LoVo (cell line): Measurements from ENCODE around the gene ITIH5.

ENCODE experiments used
- DNase-seq: peaks from one replicate; pipeline ENCODE4 v3.0.0-alpha.2; 2016; ENCODE audit warnings: low spot score

The ITIH5 gene

DNA sequence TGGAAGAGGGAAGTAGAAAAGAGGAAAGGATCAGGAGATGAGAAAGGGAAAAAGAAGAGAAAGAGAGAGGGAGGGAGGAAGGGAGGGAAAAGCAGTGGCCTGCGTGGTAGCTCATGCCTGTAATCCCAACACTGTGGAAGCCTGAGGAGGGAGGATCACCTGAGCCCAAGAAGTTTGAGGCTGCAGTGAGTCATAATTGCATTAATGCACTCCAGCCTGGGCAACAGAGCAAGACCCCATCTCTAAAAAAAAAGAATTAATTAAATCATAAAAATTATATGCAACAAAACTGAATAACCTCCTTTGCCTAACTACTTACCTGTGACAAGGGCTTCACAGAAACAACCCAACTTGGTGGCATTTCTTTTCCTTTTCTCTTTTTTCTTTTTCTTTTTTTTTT, 148.1 kb downstream of the ITIH5 start:
- DNase-seq = no peak

DNA sequence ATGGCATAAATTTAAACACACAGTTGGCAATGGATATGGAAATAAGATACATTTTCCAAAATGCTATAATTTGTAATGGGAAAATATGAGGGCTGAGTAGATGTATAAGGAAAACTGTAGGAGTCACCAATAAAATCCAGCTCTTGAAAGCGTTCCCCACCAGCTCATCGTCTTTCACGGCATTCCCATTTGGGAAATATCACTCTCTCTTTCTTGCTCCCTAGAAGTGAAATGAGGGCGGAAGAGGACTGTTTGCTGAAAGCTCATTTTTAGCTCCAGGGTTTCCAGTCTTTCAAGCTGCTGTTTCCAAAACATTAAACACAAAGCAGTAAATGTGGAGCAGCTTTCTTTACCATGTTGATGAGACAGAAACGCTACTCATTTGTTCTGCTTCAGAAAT, 151.3 kb downstream of the ITIH5 start:
- DNase-seq = no peak

DNA sequence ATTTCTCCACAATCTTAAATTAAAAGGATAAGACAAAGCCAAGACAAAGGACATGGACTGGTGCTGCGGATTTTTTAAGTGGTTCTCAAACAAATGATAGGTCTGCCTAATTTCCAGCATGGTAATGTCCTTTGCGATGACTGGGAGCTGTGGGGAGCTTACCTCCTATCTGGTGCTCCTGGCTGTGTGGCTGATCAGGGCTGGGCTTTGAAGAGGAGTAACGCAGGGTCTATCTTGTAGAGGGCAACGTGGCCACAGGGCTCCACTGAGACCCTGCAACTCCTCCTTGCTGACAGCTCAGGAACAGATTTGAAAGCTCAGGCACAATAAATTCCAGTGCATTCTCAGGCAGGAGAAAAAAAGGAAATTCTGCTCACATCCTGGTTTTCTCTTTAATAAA, 152.8 kb downstream of the ITIH5 start:
- DNase-seq = no peak

DNA sequence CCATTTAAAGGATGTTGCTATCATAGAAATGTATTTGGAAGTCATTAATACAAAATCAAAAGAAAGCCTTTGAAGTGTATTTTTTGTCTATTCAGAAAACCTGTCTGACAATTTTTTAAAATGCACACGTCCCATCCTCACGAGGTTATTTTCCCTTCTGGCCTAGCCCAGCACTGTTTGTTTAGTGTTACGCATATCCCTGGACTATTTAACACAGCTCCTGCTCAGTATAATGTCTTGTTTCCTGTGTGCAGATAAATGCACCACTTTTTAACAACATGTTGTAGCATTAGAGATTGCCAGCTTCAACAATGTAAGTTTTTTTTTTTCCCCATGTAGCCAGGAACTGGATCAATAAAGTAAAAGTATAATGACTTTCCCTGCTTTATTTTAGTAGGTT, 153.3 kb downstream of the ITIH5 start:
- no peak for DNase-seq

DNA sequence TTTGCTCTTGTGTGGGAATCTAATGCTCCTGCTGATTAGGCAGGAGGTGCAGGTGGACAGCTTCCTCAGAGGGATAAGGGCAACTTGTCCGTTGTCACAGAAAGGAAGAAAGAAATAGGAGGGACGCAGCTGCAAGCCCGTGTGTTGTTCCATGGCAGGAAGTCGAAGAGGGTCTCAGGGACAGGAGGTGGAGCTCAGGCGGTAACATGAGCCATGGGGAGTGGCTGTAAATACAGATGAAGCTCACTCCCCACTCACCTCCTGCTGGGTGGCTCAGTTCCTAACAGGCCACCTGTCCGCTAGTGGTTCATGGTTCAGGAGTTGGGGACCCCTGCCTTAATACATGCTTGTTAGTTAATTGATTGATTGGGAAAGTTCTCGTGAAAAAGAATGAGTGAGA, 154.3 kb downstream of the ITIH5 start:
- no peak for DNase-seq

DNA sequence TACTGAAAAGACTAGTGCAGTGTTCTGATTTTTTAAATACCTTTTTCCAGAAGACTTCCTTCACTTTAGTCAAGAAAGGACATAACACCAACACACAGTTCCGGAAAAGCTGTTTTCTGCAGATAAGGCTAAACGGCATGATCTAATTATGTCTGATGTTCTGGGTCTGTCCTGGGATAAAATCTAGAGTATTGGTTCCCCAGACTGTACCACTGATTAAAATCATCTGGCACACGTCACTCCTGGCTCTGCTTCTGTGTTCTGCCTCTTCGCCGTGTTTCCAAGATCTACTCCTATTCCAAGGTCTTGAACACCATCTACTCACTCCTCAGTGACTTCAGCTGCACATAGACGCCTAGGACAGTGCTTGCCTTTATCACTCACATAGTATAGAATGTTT, 155.2 kb downstream of the ITIH5 start:
- DNase-seq = no peak
